ENCODE measurements around the gene SEC61A1. TPM values are rescaled to one million over a fixed set of nuclear protein-coding genes. Genes with fewer than 3 reads are reported as not detected.

Gene SEC61A1
- total and polyA plus RNA-seq, 2 experiments from 2014 or later, result 362 to 510 TPM

- Histone ChIP-seq H3K27me3 (replicated peaks; ENCODE audit: insufficient read depth) (no peaks in the 10 kb centered on the region), H3K4me2 (ENCODE audit: unreplicated experiment) (no peak overlapping the region), H4K20me1 (ENCODE audit: insufficient read depth) (no peaks in the 10 kb centered on the region), H2AFZ (no peak overlapping the region), H3K27ac (no peak overlapping the region), H3K79me2 (ENCODE audit: insufficient read depth) (0 out of 2 replicates have a peak, but pooled peaks cover 6% of the 10 kb centered on the region), H3K4me3 (no peak overlapping the region), H3K36me3 (ENCODE audit: low read depth) (peaks cover 15% of the 10 kb centered on the region), H3K9me3 (ENCODE audit: low read depth) (no peaks in the 10 kb centered on the region), H3K9me2 (ENCODE audit: insufficient read depth) (no peaks in the 10 kb centered on the region), H3F3A (ENCODE audit: insufficient read depth) (peaks cover 10% of the 10 kb centered on the region; the same call in 1 of the 2 replicates), H3K4me1 (ENCODE audit: insufficient read depth) (peaks cover 15% of the 10 kb centered on the region), H3K9ac (no peak overlapping the region)
- WGBS, 2 experiments (ENCODE audit: low coverage in 1 of 2, low lambda C conversion rate in 2 of 2, missing lambda C conversion rate in 2 of 2), result 93 to 97% methylated on average over 6 of the region's 6 CpGs
- in situ Hi-C loops (cut with MboI), result no loop called here
- DNase-seq, result no peak
- no peak for TF ChIP-seq EZH2 (IDR thresholded peaks at IDR 0.05; ENCODE audit: insufficient read depth, poor library complexity, severe bottlenecking)
- TF ChIP-seq EZH2phosphoT487 (IDR thresholded peaks at IDR 0.05; ENCODE audit: insufficient read depth, low read depth), result no peak
Observed at GRCh38 chr3:128098234-128098633, 46.0 kb downstream of the SEC61A1 start.

DNA sequence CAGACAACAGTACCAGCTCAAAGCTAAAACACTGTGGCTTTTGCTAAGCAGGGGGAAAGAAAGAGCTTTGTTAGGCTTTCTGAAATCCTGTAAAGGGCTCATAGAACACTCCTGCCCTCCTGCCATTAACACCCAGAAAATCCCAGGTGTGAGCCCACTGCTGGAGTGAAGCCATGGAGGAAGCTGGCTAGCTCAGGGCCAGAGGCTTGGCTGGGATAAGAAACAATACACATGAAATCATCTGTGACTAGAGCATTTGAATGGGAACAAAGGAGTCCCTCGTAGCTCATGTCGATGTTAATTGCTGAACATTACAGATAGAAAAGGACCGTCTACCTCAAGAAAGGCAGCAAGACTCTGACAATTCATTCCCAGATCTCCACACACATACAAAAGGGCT is 47.9 kb downstream of the SEC61A1 start:
- no peak overlapping the region for H3K4me3 ChIP-seq
- H3K4me1 ChIP-seq (ENCODE audit: insufficient read depth), result peaks cover 7% of the 10 kb centered on the region
- no peak overlapping the region for H3K4me2 ChIP-seq (ENCODE audit: unreplicated experiment)
- no peak for DNase-seq
- peaks cover 15% of the 10 kb centered on the region for H3K36me3 ChIP-seq (ENCODE audit: low read depth)
- WGBS, 2 experiments (ENCODE audit: low coverage in 1 of 2, low lambda C conversion rate in 2 of 2, missing lambda C conversion rate in 2 of 2), result 96 to 100% methylated on average over 3 of the region's 3 CpGs
- no peaks in the 10 kb centered on the region for H3K9me2 ChIP-seq (ENCODE audit: insufficient read depth)
- H3K79me2 ChIP-seq (ENCODE audit: insufficient read depth), result 0 out of 2 replicates have a peak, but pooled peaks cover 6% of the 10 kb centered on the region
- H4K20me1 ChIP-seq (ENCODE audit: insufficient read depth), result no peaks in the 10 kb centered on the region
- H2AFZ ChIP-seq, result no peak overlapping the region
- no peaks in the 10 kb centered on the region for H3K27me3 ChIP-seq (replicated peaks; ENCODE audit: insufficient read depth)
- no peaks in the 10 kb centered on the region for H3K9me3 ChIP-seq (ENCODE audit: low read depth)
- TF ChIP-seq EZH2phosphoT487 (IDR thresholded peaks at IDR 0.05; ENCODE audit: insufficient read depth, low read depth) (no peak), EZH2 (IDR thresholded peaks at IDR 0.05; ENCODE audit: insufficient read depth, poor library complexity, severe bottlenecking) (no peak)
- peaks cover 10% of the 10 kb centered on the region; the same call in 1 of the 2 replicates for H3F3A ChIP-seq (ENCODE audit: insufficient read depth)
- in situ Hi-C loops (cut with MboI), result no loop called here
- H3K9ac ChIP-seq, result no peak overlapping the region
- H3K27ac ChIP-seq, result no peak overlapping the region

DNA sequence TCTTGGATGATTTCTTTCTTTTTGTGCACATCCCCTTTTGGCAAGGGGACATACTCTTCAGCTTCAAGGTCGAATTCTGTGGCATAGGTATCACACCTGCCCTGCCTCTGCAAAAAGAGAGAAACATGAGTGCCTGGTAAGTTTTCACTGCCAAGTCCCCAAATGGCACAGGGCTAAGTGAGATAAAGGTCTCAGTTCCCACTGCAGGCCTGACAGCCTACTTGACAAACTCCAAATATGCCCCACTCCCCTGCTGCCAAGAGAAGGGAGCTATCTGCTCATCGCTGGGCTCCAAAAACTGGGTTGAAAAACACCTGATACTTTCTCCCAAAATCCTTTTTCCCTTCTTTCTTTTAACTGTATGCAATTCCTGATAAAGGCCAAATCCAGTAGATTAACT is 48.4 kb downstream of the SEC61A1 start:
- no peaks in the 10 kb centered on the region for H3K9me2 ChIP-seq (ENCODE audit: insufficient read depth)
- H3K36me3 ChIP-seq (ENCODE audit: low read depth), result peaks cover 15% of the 10 kb centered on the region
- no peaks in the 10 kb centered on the region for H4K20me1 ChIP-seq (ENCODE audit: insufficient read depth)
- H3K79me2 ChIP-seq (ENCODE audit: insufficient read depth), result 0 out of 2 replicates have a peak, but pooled peaks cover 6% of the 10 kb centered on the region
- in situ Hi-C loops (cut with MboI), result no loop called here
- H3K27me3 ChIP-seq (replicated peaks; ENCODE audit: insufficient read depth), result no peaks in the 10 kb centered on the region
- no peak overlapping the region for H3K27ac ChIP-seq
- DNase-seq, result no peak
- no peaks in the 10 kb centered on the region for H3K9me3 ChIP-seq (ENCODE audit: low read depth)
- no peak overlapping the region for H3K4me3 ChIP-seq
- TF ChIP-seq EZH2phosphoT487 (IDR thresholded peaks at IDR 0.05; ENCODE audit: insufficient read depth, low read depth) (no peak), EZH2 (IDR thresholded peaks at IDR 0.05; ENCODE audit: insufficient read depth, poor library complexity, severe bottlenecking) (no peak)
- no peak overlapping the region for H2AFZ ChIP-seq
- peaks cover 3% of the 10 kb centered on the region for H3K4me1 ChIP-seq (ENCODE audit: insufficient read depth)
- WGBS, 2 experiments (ENCODE audit: low coverage in 1 of 2, low lambda C conversion rate in 2 of 2, missing lambda C conversion rate in 2 of 2), result 91 to 100% methylated on average over 2 of the region's 2 CpGs
- H3K9ac ChIP-seq, result no peak overlapping the region
- H3F3A ChIP-seq (ENCODE audit: insufficient read depth), result peaks cover 6% of the 10 kb centered on the region; the same call in 1 of the 2 replicates
- H3K4me2 ChIP-seq (ENCODE audit: unreplicated experiment), result no peak overlapping the region

- Histone ChIP-seq H3K9me2 (ENCODE audit: insufficient read depth) (no peaks in the 10 kb centered on the region), H3K4me2 (ENCODE audit: unreplicated experiment) (no peak overlapping the region), H3K27me3 (replicated peaks; ENCODE audit: insufficient read depth) (no peaks in the 10 kb centered on the region), H3K4me3 (no peak overlapping the region), H3K36me3 (ENCODE audit: low read depth) (peaks cover 25% of the 10 kb centered on the region; the same call in 1 of the 2 replicates), H4K20me1 (ENCODE audit: insufficient read depth) (no peaks in the 10 kb centered on the region), H3F3A (ENCODE audit: insufficient read depth) (no peaks in the 10 kb centered on the region), H2AFZ (no peak overlapping the region), H3K9me3 (ENCODE audit: low read depth) (no peaks in the 10 kb centered on the region), H3K79me2 (ENCODE audit: insufficient read depth) (peaks cover 26% of the 10 kb centered on the region), H3K4me1 (ENCODE audit: insufficient read depth) (peaks cover 3% of the 10 kb centered on the region; the same call in 1 of the 2 replicates), H3K27ac (no peak overlapping the region), H3K9ac (no peak overlapping the region)
- in situ Hi-C loops (cut with MboI), result no loop called here
- TF ChIP-seq EZH2phosphoT487 (IDR thresholded peaks at IDR 0.05; ENCODE audit: insufficient read depth, low read depth) (no peak), EZH2 (IDR thresholded peaks at IDR 0.05; ENCODE audit: insufficient read depth, poor library complexity, severe bottlenecking) (no peak)
- DNase-seq, result no peak
- 85 to 88% methylated on average over 5 of the region's 5 CpGs for WGBS, 2 experiments (ENCODE audit: low coverage in 1 of 2, low lambda C conversion rate in 2 of 2, missing lambda C conversion rate in 2 of 2)
Observed at GRCh38 chr3:128103136-128103676, 51.0 kb downstream of the SEC61A1 start.

Measured in GM23248 (cell line).